Measurements from ENCODE around the gene MED28. TPM values are rescaled to one million over a fixed set of nuclear protein-coding genes. Genes with fewer than 3 reads are reported as not detected.

Gene MED28
- total RNA-seq, 1 donor from 2014 or later = 71.9 TPM

DNA sequence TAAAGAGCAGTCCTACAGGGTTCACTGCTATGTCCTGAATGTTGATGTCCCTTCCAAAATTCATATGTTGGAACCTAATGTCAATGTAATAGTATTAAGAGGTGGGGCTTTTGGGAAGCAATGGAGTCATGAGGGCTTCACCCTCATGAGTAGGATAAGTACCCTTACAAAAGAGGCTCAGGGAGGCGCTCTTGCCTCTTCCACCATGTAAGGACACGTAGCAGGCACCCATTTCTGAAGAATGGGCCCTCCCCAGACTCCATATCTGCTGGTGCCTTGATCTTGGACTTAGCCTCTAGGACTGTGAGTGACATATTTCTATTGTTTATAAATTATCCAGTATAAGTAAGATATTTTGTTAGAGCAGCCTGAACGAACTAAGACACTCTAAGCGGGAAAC is 15.8 kb downstream of the MED28 start:
- ChIA-PET CTCF (no interaction called here), POLR2A (no interaction called here)
- TF ChIP-seq, protein P1, sequence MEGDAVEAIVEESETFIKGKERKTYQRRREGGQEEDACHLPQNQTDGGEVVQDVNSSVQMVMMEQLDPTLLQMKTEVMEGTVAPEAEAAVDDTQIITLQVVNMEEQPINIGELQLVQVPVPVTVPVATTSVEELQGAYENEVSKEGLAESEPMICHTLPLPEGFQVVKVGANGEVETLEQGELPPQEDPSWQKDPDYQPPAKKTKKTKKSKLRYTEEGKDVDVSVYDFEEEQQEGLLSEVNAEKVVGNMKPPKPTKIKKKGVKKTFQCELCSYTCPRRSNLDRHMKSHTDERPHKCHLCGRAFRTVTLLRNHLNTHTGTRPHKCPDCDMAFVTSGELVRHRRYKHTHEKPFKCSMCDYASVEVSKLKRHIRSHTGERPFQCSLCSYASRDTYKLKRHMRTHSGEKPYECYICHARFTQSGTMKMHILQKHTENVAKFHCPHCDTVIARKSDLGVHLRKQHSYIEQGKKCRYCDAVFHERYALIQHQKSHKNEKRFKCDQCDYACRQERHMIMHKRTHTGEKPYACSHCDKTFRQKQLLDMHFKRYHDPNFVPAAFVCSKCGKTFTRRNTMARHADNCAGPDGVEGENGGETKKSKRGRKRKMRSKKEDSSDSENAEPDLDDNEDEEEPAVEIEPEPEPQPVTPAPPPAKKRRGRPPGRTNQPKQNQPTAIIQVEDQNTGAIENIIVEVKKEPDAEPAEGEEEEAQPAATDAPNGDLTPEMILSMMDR (IDR thresholded peaks at IDR 0.05) = no peak
- Mint-ChIP-seq H3K4me3 (no peak overlapping the region), H3K36me3 (ENCODE audit: low read depth) (peaks cover 88% of the 10 kb centered on the region), H3K4me1 (no peaks in the 10 kb centered on the region), H3K27ac (no peak overlapping the region), H3K27me3 (no peaks in the 10 kb centered on the region), H3K9me3 (no peaks in the 10 kb centered on the region)
- ATAC-seq (ENCODE audit: low read depth) (no peak), DNase-seq (no peak)
- intact Hi-C loops (cut with micrococcal nuclease) = no loop called here

DNA sequence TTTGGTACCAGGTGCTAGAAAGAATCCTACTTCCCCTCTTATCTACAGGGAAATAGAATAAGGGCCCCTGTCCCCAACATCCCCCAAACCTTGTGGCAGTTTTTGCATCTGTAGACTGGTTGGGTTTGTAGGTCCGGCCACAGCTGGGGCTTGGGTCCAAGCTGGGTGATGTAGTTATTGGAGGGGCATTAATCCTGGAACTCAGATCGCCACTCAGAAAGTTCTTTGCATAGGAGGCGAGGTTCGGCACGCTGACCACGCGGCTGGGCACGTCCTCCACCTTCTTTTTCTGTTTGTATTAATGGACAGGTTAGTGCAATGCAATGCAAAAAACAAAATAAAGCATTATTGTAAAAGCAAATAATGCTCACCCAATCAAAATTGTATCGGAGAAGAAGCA is 19.2 kb downstream of the MED28 start:
- intact Hi-C loops (cut with micrococcal nuclease) = no loop called here
- CTCF ChIA-PET = interaction anchor here (2.0 kb wide), 1 partner anchor 85 kb away, joined by 11 read pairs; no protein-coding TSS in a partner anchor
- H3K9me3 Mint-ChIP-seq = no peaks in the 10 kb centered on the region
- DNase-seq (no peak), ATAC-seq (ENCODE audit: low read depth) (no peak)
- peaks cover 2% of the 10 kb centered on the region for H3K4me1 Mint-ChIP-seq
- H3K27ac Mint-ChIP-seq = no peak overlapping the region
- H3K4me3 Mint-ChIP-seq = no peak overlapping the region
- no peaks in the 10 kb centered on the region for H3K27me3 Mint-ChIP-seq
- POLR2A ChIA-PET = no interaction called here
- TF ChIP-seq, protein P1 (IDR thresholded peaks at IDR 0.05) = no peak
- H3K36me3 Mint-ChIP-seq (ENCODE audit: low read depth) = peaks cover 66% of the 10 kb centered on the region

DNA sequence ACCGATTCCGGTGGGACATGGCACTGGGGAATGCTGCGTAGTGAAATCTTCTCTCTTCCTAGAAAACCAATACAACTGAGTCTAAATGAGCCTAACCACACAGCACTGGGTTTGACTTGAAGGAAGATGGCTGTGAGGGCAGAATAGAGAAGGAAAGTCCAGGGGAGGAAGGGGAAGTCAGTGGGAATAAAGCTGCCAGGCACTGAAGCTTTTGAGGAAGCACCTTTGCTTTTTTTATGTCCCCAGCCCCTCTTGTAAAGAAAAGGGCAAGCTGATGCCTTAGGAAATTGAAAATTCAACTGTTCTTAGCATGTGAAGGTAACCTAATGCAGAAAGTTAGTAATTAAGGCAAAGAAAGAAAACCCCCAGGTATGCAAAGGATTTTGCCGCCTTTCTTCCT is 20.6 kb downstream of the MED28 start:
- ATAC-seq (ENCODE audit: low read depth) = no peak
- TF ChIP-seq, protein P1 (IDR thresholded peaks at IDR 0.05) = no peak
- H3K27ac Mint-ChIP-seq = no peak overlapping the region
- ChIA-PET POLR2A (no interaction called here), CTCF (interaction anchor here (0.9 to 3.9 kb wide), 2 partner anchors 86 to 169 kb away, joined by 3 to 49 read pairs; no protein-coding TSS in a partner anchor)
- no peaks in the 10 kb centered on the region for H3K27me3 Mint-ChIP-seq
- no peak overlapping the region for H3K4me3 Mint-ChIP-seq
- intact Hi-C loops (cut with micrococcal nuclease) = no loop called here
- H3K36me3 Mint-ChIP-seq (ENCODE audit: low read depth) = peaks cover 54% of the 10 kb centered on the region
- H3K9me3 Mint-ChIP-seq = no peaks in the 10 kb centered on the region
- no peak for DNase-seq
- H3K4me1 Mint-ChIP-seq = peaks cover 2% of the 10 kb centered on the region

DNA sequence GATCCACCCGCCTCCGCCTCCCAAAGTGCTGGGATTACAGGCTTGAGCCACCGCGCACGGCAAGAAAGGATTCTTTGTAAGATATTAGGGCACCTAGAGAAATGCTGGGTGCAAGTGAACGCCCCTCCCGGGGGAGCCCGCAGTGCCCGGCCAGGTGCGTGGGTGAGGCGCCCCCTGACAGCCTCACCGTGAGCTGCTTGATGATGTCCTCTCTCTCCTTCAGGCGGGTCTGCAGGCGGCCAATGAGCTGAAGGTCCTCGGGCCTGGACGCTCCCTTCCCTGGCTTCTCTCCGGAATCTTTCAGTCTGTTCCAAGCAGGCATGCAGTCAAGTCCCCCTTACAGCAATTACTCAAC is 21.9 kb downstream of the MED28 start:
- CTCF ChIA-PET = interaction anchor here (0.6 to 3.9 kb wide), 8 partner anchors 41 to 472 kb away, joined by 3 to 49 read pairs (median 4); no protein-coding TSS in a partner anchor
- POLR2A ChIA-PET = no interaction called here
- H3K36me3 Mint-ChIP-seq (ENCODE audit: low read depth) = peaks cover 42% of the 10 kb centered on the region
- peaks cover 2% of the 10 kb centered on the region for H3K4me1 Mint-ChIP-seq
- no peaks in the 10 kb centered on the region for H3K9me3 Mint-ChIP-seq
- ATAC-seq (ENCODE audit: low read depth) (no peak), DNase-seq (no peak)
- no peak overlapping the region for H3K4me3 Mint-ChIP-seq
- intact Hi-C loops (cut with micrococcal nuclease) = loop anchor here (1.0 to 2.0 kb wide), 5 partner anchors 22 to 172 kb away; partner anchors contain the start of genes LAP3 and MED28
- no peak overlapping the region for H3K27ac Mint-ChIP-seq
- no peaks in the 10 kb centered on the region for H3K27me3 Mint-ChIP-seq
- TF ChIP-seq, protein P1 (IDR thresholded peaks at IDR 0.05) = no peak

DNA sequence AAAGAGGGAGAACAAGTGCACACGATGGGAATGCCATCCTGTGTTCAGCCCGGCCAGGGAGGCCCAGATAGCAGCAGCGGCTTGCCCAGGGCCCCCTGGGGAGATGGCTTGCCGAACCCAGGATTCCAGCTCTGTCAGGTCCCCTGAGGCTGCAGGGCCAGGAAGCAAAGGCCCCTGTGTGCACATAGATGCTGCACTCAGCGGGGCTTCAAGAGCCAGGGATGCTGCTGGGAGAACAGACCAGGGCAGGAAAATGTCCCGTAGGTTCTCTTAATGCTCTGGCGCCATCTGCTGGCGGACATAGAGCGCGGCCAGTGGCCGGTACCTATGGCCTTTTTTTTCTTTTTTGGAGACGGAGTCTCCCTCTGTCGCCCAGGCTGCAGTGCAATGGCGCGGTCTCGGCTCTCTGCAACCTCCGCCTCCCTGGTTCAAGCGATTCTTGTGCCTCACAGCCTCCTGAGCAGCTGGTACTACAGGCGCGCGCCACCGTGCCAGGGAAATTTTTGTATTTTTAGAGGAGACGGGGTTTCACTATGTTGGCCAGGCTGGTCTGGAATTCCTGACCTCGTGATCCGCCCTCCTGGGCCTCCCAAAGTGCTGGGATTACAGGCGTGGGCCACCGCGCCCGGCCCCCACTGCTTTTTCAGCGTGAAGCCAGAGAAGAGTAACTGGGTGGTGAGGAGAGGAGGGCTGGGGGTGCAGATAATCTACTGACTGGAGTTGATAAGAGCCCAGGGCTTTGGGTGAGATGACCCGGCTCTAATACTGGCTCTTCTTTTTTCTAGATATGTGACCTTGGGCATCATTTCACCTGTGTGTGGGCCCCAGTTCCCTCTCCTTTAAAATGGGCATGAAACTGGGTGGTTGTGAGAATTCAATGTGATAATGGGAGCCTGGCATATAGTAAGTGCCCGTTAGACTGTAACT is 22.5 kb downstream of the MED28 start:
- intact Hi-C loops (cut with micrococcal nuclease) = loop anchor here (1.0 to 2.0 kb wide), 6 partner anchors 22 to 956 kb away; partner anchors contain the start of genes LAP3 and MED28
- Mint-ChIP-seq H3K9me3 (no peaks in the 10 kb centered on the region), H3K36me3 (ENCODE audit: low read depth) (peaks cover 37% of the 10 kb centered on the region), H3K27ac (no peak overlapping the region), H3K4me1 (peaks cover 2% of the 10 kb centered on the region), H3K27me3 (no peaks in the 10 kb centered on the region), H3K4me3 (no peak overlapping the region)
- DNase-seq (peak; percentile 66), ATAC-seq (ENCODE audit: low read depth) (peak; percentile 75)
- CTCF ChIA-PET = interaction anchor here (0.6 to 3.9 kb wide), 9 partner anchors 41 to 472 kb away, joined by 3 to 49 read pairs (median 4); no protein-coding TSS in a partner anchor
- POLR2A ChIA-PET = no interaction called here
- TF ChIP-seq, protein P1 (IDR thresholded peaks at IDR 0.05) = peak; percentile 44
